IMR-90 (cell line): Measurements from ENCODE around the gene PTX4. TPM values are rescaled to one million over a fixed set of nuclear protein-coding genes. Genes with fewer than 3 reads are reported as not detected.

Source experiments
- ATAC-seq: fragments of 200-7000 bp; cut with Tn5 transposase; 2 replicates; pipeline ENCODE4 v1.9.1; 2020; ENCODE audit warnings: low read depth, mild to moderate bottlenecking, moderate library complexity
- BruUV-seq: library from RNA; stranded (reverse); fragments of 400-500 nt; replicated peaks from 2 replicates; lab custom pipeline; 2021; lab: Mats Ljungman, UMichigan
- CTCF ChIA-PET: fragments of 300-600 bp; formaldehyde crosslinking; extraction: SDS; loops from one replicate; lab custom pipeline; 2021; ENCODE audit warnings: antibody characterized with exemption; lab: Yijun Ruan, JAX
- POLR2A ChIA-PET: fragments of 300-600 bp; sonication (Branson Sonifier 250); formaldehyde crosslinking; loops from one replicate; lab custom pipeline; 2022; ENCODE audit warnings: antibody characterized with exemption; ENCODE audit not compliant: unreplicated experiment; lab: Charles Lee
- DNase-seq: peaks from one replicate; pipeline ENCODE4 v3.0.0; 2013
- H2AFZ ChIP-seq: replicated peaks from 2 replicates; pipeline ENCODE3; 2013; ENCODE audit warnings: low read length, mild to moderate bottlenecking; ENCODE audit not compliant: poor library complexity
- H2AK5ac ChIP-seq: 2 replicates; pipeline ENCODE4 v1.6.1; 2013; ENCODE audit warnings: low read depth, low read length, inconsistent platforms
- H2AK9ac ChIP-seq: replicated peaks from 2 replicates; pipeline ENCODE3; 2013; ENCODE audit warnings: mild to moderate bottlenecking, low read depth, low read length, moderate library complexity; ENCODE audit not compliant: poor library complexity
- H2BK120ac ChIP-seq: 2 replicates; pipeline ENCODE4 v1.6.1; 2013; ENCODE audit warnings: low read depth, low read length, inconsistent platforms
- H2BK15ac ChIP-seq: 3 replicates; pipeline ENCODE4 v1.6.1; 2013; ENCODE audit warnings: low read depth, low read length, inconsistent platforms
- H2BK20ac ChIP-seq: 2 replicates; pipeline ENCODE4 v1.6.1; 2013; ENCODE audit warnings: low read depth, mild to moderate bottlenecking, inconsistent platforms, low read length, moderate library complexity
- H2BK5ac ChIP-seq: 2 replicates; pipeline ENCODE4 v1.6.1; 2013; ENCODE audit warnings: mild to moderate bottlenecking, low read depth, low read length, inconsistent platforms; ENCODE audit not compliant: poor library complexity, severe bottlenecking
- H3K14ac ChIP-seq: replicated peaks from 2 replicates; pipeline ENCODE4 v1.6.1; 2013; ENCODE audit warnings: low read depth, low read length, inconsistent platforms
- H3K18ac ChIP-seq: 2 replicates; pipeline ENCODE4 v1.6.1; 2013; ENCODE audit warnings: low read depth, low read length, control low read depth
- H3K23ac ChIP-seq: 2 replicates; pipeline ENCODE4 v1.6.1; 2013; ENCODE audit warnings: low read depth, low read length, inconsistent platforms
- H3K27ac ChIP-seq: 2 replicates; pipeline ENCODE4 v1.5.1; 2013; ENCODE audit warnings: mild to moderate bottlenecking, control low read depth, low read length; ENCODE audit not compliant: insufficient read depth
- H3K27me3 ChIP-seq: 2 replicates; pipeline ENCODE4 v1.6.1; 2013; ENCODE audit warnings: low read length; ENCODE audit not compliant: control insufficient read depth, insufficient read depth
- H3K36me3 ChIP-seq: 2 replicates; pipeline ENCODE4 v1.6.1; 2013; ENCODE audit warnings: low read length, mixed read lengths; ENCODE audit not compliant: control insufficient read depth, insufficient read depth
- H3K4ac ChIP-seq: 2 replicates; pipeline ENCODE4 v1.6.1; 2013; ENCODE audit warnings: low read depth, low read length, inconsistent platforms
- H3K4me1 ChIP-seq: 2 replicates; pipeline ENCODE4 v1.6.1; 2013; ENCODE audit warnings: low read length, mixed read lengths; ENCODE audit not compliant: control insufficient read depth, insufficient read depth
- H3K4me2 ChIP-seq: 2 replicates; pipeline ENCODE4 v1.6.1; 2013; ENCODE audit warnings: low read depth, mild to moderate bottlenecking, control low read depth, low read length, moderate library complexity
- H3K4me3 ChIP-seq: 2 replicates; pipeline ENCODE4 v1.5.1; 2013; ENCODE audit warnings: low read depth, mild to moderate bottlenecking, control low read depth, low read length, moderate library complexity; ENCODE audit not compliant: insufficient read depth
- H3K56ac ChIP-seq: 2 replicates; pipeline ENCODE4 v1.6.1; 2013; ENCODE audit warnings: low read length, inconsistent platforms; ENCODE audit not compliant: insufficient read depth; ENCODE audit errors: extremely low read depth
- H3K79me1 ChIP-seq, 2 experiments: 2 replicates each; pipeline ENCODE4 v1.6.1; 2013; ENCODE audit warnings: low read length in 2 of 2, inconsistent platforms in 1 of 2, low read depth in 1 of 2
- H3K9ac ChIP-seq: 2 replicates; pipeline ENCODE4 v1.6.1; 2013; ENCODE audit warnings: low read depth, low read length, control low read depth
- H3K9me1 ChIP-seq: 2 replicates; pipeline ENCODE4 v1.6.1; 2013; ENCODE audit warnings: low read length, inconsistent platforms; ENCODE audit not compliant: insufficient read depth
- H3K9me3 ChIP-seq: 2 replicates; pipeline ENCODE4 v1.6.1; 2013; ENCODE audit warnings: low read length; ENCODE audit not compliant: control insufficient read depth, insufficient read depth
- H4K20me1 ChIP-seq: 2 replicates; pipeline ENCODE4 v1.6.1; 2013; ENCODE audit warnings: low read length, inconsistent platforms; ENCODE audit not compliant: insufficient read depth
- H4K5ac ChIP-seq: 2 replicates; pipeline ENCODE4 v1.6.1; 2013; ENCODE audit warnings: mild to moderate bottlenecking, low read depth, low read length, control low read depth
- H4K8ac ChIP-seq, 2 experiments: 2 replicates each; pipeline ENCODE4 v1.6.1; 2013; ENCODE audit warnings: low read depth in 2 of 2, low read length in 2 of 2, control low read depth in 1 of 2, inconsistent platforms in 1 of 2
- H4K91ac ChIP-seq: 2 replicates; pipeline ENCODE4 v1.6.1; 2013; ENCODE audit warnings: low read depth, low read length, inconsistent platforms; ENCODE audit not compliant: insufficient read depth
- MAZ ChIP-seq: IDR thresholded peaks from 2 replicates; pipeline ENCODE4 v1.6.1; 2012; ENCODE audit warnings: low read depth, mild to moderate bottlenecking, low read length, improper control_type of control experiment, moderate library complexity, borderline replicate concordance
- MXI1 ChIP-seq: IDR thresholded peaks from 2 replicates; pipeline ENCODE4 v1.6.1; 2012; ENCODE audit warnings: low read depth, mild to moderate bottlenecking, low read length, moderate library complexity, borderline replicate concordance
- RCOR1 ChIP-seq: IDR thresholded peaks from 2 replicates; pipeline ENCODE4 v1.6.1; 2012; ENCODE audit warnings: mild to moderate bottlenecking, low read length, improper control_type of control experiment; ENCODE audit not compliant: insufficient replicate concordance
- RFX5 ChIP-seq: IDR thresholded peaks from 2 replicates; pipeline ENCODE4 v1.8.0; 2012; ENCODE audit warnings: low read depth, mild to moderate bottlenecking, low read length, moderate library complexity
- WGBS, 2 experiments: methylation state at CpG; one replicate each; pipeline versions ENCODE4 v1.1.5 to v1.1.7; 2013; ENCODE audit warnings: missing lambda C conversion rate in 2 of 2; ENCODE audit not compliant: insufficient read length in 1 of 2; ENCODE audit errors: extremely low coverage in 2 of 2; 5-methylcytosine and 5-hydroxymethylcytosine counted together
- dilution Hi-C: fragments of 300-500 bp; cut with HindIII; formaldehyde crosslinking; loops from one replicate; pipeline ENCODE4 v1.14.3; 2018; ENCODE audit warnings: low sequenced_read_pairs; ENCODE audit not compliant: unreplicated experiment
- in situ Hi-C: fragments of 300-500 bp; cut with MboI; formaldehyde crosslinking; loops from 3 replicates; pipeline ENCODE4 v1.14.3; 2019; ENCODE audit warnings: low sequenced_read_pairs, inconsistent platforms, mixed read lengths
- intact Hi-C: fragments of 100-400 bp; cut with micrococcal nuclease; formaldehyde crosslinking; loops from 2 replicates; pipeline ENCODE4 v1.10.0; 2022
- polyA plus RNA-seq, 3 experiments: library from polyadenylated mRNA; depleted of rRNA; stranded (reverse); fragments of >200 nt; gene quantifications; 2 replicates each; pipeline ENCODE4 v1.2.3, GENCODE V29; 2012; ENCODE audit warnings: low replicate concordance in 1 of 3
- total RNA-seq: library from RNA; depleted of rRNA; stranded (reverse); fragments of >200 nt; gene quantifications from 2 replicates; pipeline ENCODE4 v1.2.3, GENCODE V29; 2012
- TF ChIP-seq, protein P1 (sequence below): fragments of 150-350 bp; IDR thresholded peaks from 2 replicates; pipeline ENCODE4 v1.6.1; 2016; ENCODE audit warnings: low read depth, mild to moderate bottlenecking, low read length, moderate library complexity, borderline replicate concordance
- TF ChIP-seq, protein P2 (sequence below): conservative IDR thresholded peaks from 2 replicates; pipeline ENCODE4 v1.5.1; 2012; ENCODE audit warnings: mild to moderate bottlenecking, low read depth, low read length, improper control_type of control experiment

PTX4 gene
- total and polyA plus RNA-seq, 2 of the 4 experiments (the other 2 are of a cell fraction), result 0.07 TPM; not detected in 1

DNA sequence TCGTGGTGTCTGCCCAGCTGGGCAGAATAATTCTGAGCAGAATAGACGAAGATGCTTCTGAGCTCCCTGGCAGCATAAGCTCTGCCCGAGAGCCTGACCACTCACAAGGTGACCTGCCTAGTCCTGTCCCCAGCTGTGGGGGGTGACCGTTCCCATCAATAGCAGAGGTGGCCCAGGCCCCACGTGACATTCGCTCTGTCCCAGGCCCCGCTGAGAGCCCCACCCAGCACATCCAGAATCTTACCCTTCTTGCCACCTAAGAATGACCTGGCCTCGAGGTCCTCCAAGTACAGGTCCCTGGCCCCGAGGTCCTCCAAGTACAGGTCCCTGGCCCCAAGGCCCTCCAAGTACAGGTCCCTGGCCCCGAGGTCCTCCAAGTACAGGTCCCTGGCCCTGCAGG, 44.0 kb upstream of the PTX4 start:
- CTCF ChIA-PET, result interaction anchor here (1.5 kb wide), 1 partner anchor 31 kb away, joined by 3 read pairs; no protein-coding TSS in a partner anchor
- no peak overlapping the region for H3K4me3 ChIP-seq
- 91% methylated on average over 7 of the region's 10 CpGs; no CpG with 5 or more reads in 1 of the 2 experiments for WGBS, 2 experiments

More for the DNA sequence above, 44.0 kb upstream of the PTX4 start:
- Histone ChIP-seq H2AK5ac (peak overlapping the region; percentile 36), H2BK5ac (no peak overlapping the region), H2AFZ (peak overlapping the region; percentile 97), H2BK120ac (peak overlapping the region; percentile 77; the same call in 1 of the 2 replicates), H3K36me3 (peaks cover 11% of the 10 kb centered on the region), H3K23ac (peak overlapping the region; percentile 95; the same call in 1 of the 2 replicates), H4K8ac (peak overlapping the region; percentile 77 to 92; a peak in 3 of 4 replicates), H3K9ac (no peak overlapping the region), H3K4me1 (peaks cover 17% of the 10 kb centered on the region), H2BK20ac (no peak overlapping the region), H2BK15ac (no peak overlapping the region), H3K79me1 (peaks cover 5 to 39% of the 10 kb centered on the region in 2 experiments; a peak in 3 of 4 replicates), H3K9me1 (peaks cover 4% of the 10 kb centered on the region), H3K56ac (no peak overlapping the region), H3K27ac (peak overlapping the region; percentile 89), H4K5ac (peak overlapping the region; percentile 61; the same call in 1 of the 2 replicates), H3K4me2 (no peak overlapping the region), H3K14ac (peak overlapping the region; percentile 95; the same call in 1 of the 2 replicates), H3K4ac (peak overlapping the region; percentile 86), H2AK9ac (no peak overlapping the region), H3K18ac (no peak overlapping the region; the same call in 1 of the 2 replicates), H3K27me3 (no peaks in the 10 kb centered on the region), H4K91ac (peak overlapping the region; percentile 71), H3K9me3 (no peaks in the 10 kb centered on the region), H4K20me1 (no peaks in the 10 kb centered on the region)
- DNase-seq (no peak), ATAC-seq (no peak)
- BruUV-seq, result no TSS peak
- POLR2A ChIA-PET, result no interaction called here
- dilution Hi-C loops, result no loop called here
- intact Hi-C loops, result no loop called here
- in situ Hi-C loops, result no loop called here
- no peak for TF ChIP-seq RFX5
- no peak for TF ChIP-seq MAZ
- TF ChIP-seq, protein P1, sequence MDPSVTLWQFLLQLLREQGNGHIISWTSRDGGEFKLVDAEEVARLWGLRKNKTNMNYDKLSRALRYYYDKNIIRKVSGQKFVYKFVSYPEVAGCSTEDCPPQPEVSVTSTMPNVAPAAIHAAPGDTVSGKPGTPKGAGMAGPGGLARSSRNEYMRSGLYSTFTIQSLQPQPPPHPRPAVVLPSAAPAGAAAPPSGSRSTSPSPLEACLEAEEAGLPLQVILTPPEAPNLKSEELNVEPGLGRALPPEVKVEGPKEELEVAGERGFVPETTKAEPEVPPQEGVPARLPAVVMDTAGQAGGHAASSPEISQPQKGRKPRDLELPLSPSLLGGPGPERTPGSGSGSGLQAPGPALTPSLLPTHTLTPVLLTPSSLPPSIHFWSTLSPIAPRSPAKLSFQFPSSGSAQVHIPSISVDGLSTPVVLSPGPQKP, result no peak
- no peak for TF ChIP-seq MXI1
- TF ChIP-seq, protein P2, sequence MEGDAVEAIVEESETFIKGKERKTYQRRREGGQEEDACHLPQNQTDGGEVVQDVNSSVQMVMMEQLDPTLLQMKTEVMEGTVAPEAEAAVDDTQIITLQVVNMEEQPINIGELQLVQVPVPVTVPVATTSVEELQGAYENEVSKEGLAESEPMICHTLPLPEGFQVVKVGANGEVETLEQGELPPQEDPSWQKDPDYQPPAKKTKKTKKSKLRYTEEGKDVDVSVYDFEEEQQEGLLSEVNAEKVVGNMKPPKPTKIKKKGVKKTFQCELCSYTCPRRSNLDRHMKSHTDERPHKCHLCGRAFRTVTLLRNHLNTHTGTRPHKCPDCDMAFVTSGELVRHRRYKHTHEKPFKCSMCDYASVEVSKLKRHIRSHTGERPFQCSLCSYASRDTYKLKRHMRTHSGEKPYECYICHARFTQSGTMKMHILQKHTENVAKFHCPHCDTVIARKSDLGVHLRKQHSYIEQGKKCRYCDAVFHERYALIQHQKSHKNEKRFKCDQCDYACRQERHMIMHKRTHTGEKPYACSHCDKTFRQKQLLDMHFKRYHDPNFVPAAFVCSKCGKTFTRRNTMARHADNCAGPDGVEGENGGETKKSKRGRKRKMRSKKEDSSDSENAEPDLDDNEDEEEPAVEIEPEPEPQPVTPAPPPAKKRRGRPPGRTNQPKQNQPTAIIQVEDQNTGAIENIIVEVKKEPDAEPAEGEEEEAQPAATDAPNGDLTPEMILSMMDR, result no peak
- TF ChIP-seq RCOR1, result no peak
